K562 (cell line): ENCODE results near the gene DTX3. TPM values are rescaled to one million over a fixed set of nuclear protein-coding genes. Genes with fewer than 3 reads are reported as not detected.
A peak's percentile ranks its signal among the peaks of the same experiment; 100 is the strongest.

Experiments used
- BCOR ChIP-seq: fragments of 450-650 bp; IDR thresholded peaks from 2 replicates; pipeline ENCODE4 v1.6.1; 2016
- CTBP1 ChIP-seq: fragments of 450-650 bp; IDR thresholded peaks from 2 replicates; pipeline ENCODE4 v1.6.1; 2016; ENCODE audit warnings: borderline replicate concordance
- ESRRB ChIP-seq: fragments of 250-450 bp; sonication (Bioruptor Pico); IDR thresholded peaks from 2 replicates; pipeline ENCODE4 v1.5.0; 2020; ENCODE audit warnings: mild to moderate bottlenecking, moderate library complexity, borderline replicate concordance
- ETS2 ChIP-seq: IDR thresholded peaks from 2 replicates; pipeline ENCODE4 v1.6.1; 2016; ENCODE audit warnings: borderline replicate concordance, missing genetic modification characterization, mild to moderate bottlenecking, moderate library complexity, missing compliant biosample characterization; ENCODE audit not compliant: poor library complexity, severe bottlenecking
- GATAD2A ChIP-seq: fragments of 450-650 bp; IDR thresholded peaks from 2 replicates; pipeline ENCODE4 v1.6.1; 2017
- NFIC ChIP-seq: fragments of 450-650 bp; IDR thresholded peaks from 2 replicates; pipeline ENCODE4 v1.6.1; 2017; ENCODE audit warnings: mild to moderate bottlenecking, inconsistent platforms
- PHTF2 ChIP-seq: fragments of 250-450 bp; sonication (Bioruptor Pico); IDR thresholded peaks from 2 replicates; pipeline ENCODE4 v1.5.0; 2021; ENCODE audit warnings: mild to moderate bottlenecking
- POLR2H ChIP-seq: IDR thresholded peaks from 2 replicates; pipeline ENCODE4 v1.6.1; 2016; ENCODE audit warnings: missing genetic modification characterization, low read depth, mild to moderate bottlenecking, control low read depth, missing compliant biosample characterization, moderate library complexity
- RB1 ChIP-seq: fragments of 450-650 bp; IDR thresholded peaks from 2 replicates; pipeline ENCODE4 v1.6.1; 2017; ENCODE audit warnings: low read depth, mild to moderate bottlenecking
- SMAD3 ChIP-seq: fragments of 450-650 bp; formaldehyde crosslinking; conservative IDR thresholded peaks from 2 replicates; pipeline ENCODE4 v1.4.0; 2020; ENCODE audit warnings: mild to moderate bottlenecking
- TAF15 ChIP-seq: fragments of 200-400 bp; formaldehyde crosslinking; IDR thresholded peaks from 2 replicates; pipeline ENCODE4 v1.6.1; 2017; ENCODE audit warnings: mild to moderate bottlenecking, low read depth, low read length, moderate library complexity
- TOE1 ChIP-seq, 2 experiments: fragments of 450-650 bp in 1 of 2; sonication (generic) in 1 of 2; formaldehyde crosslinking in 1 of 2; IDR thresholded peaks; 2 replicates each; pipeline versions ENCODE4 v1.7.1 to v1.8.0; 2016 to 2022; ENCODE audit warnings: borderline replicate concordance in 2 of 2, mild to moderate bottlenecking in 2 of 2, antibody characterized with exemption in 1 of 2, inconsistent platforms in 1 of 2, low read depth in 1 of 2, missing genetic modification reagents in 1 of 2, moderate library complexity in 1 of 2
- YY1 ChIP-seq, 3 experiments: IDR thresholded peaks; 2 replicates each; pipeline ENCODE4 v1.6.1; 2011; ENCODE audit warnings: low read length in 2 of 3, mild to moderate bottlenecking in 2 of 3, moderate library complexity in 2 of 3, borderline replicate concordance in 1 of 3, control low read depth in 1 of 3, low read depth in 1 of 3; ENCODE audit not compliant: insufficient read depth in 3 of 3, insufficient replicate concordance in 2 of 3, control insufficient read depth in 1 of 3, insufficient read length in 1 of 3; ENCODE audit errors: extremely low read depth in 1 of 3
- ZNF316 ChIP-seq: fragments of 450-650 bp; IDR thresholded peaks from 2 replicates; pipeline ENCODE4 v1.6.1; 2016
- ZNF431 ChIP-seq: sonication (generic); formaldehyde crosslinking; IDR thresholded peaks from 2 replicates; pipeline ENCODE4 v1.8.0; 2022; ENCODE audit warnings: mild to moderate bottlenecking, missing genetic modification reagents
- ZNF79 ChIP-seq: fragments of 250-450 bp; sonication (Bioruptor Pico); IDR thresholded peaks from 2 replicates; pipeline ENCODE4 v1.4.0; 2020; ENCODE audit warnings: low read depth, mild to moderate bottlenecking, moderate library complexity
- polyA plus RNA-seq, 8 experiments: library from polyadenylated mRNA; depleted of rRNA in 4 of 8; stranded (reverse) in 5 of 8; unstranded in 3 of 8; fragments of >200 nt; fragmentation: Nextera tagmentation in 2 of 8; fragmentation: Illumina TruSeq in 1 of 8; extraction: Ambion mirVana in 2 of 8; extraction: Trizol in 1 of 8; gene quantifications; 2 replicates each; pipeline versions ENCODE4 v1.2.1 to v1.2.3, GENCODE V29; 2011 to 2014; ENCODE audit warnings: inconsistent platforms in 1 of 8, missing spikeins in 1 of 8
- total RNA-seq, 7 experiments: library from RNA; depleted of rRNA in 6 of 7; stranded (reverse); fragments of >200 nt in 6 of 7; fragmentation: Illumina TruSeq in 2 of 7; extraction: Trizol in 2 of 7; gene quantifications; 2 replicates each; pipeline versions ENCODE4 v1.2.1 to v1.2.3, GENCODE V29; 2011 to 2021; ENCODE audit warnings: low replicate concordance in 1 of 7
- TF ChIP-seq, protein P1 (sequence below): sonication (generic); formaldehyde crosslinking; IDR thresholded peaks from 2 replicates; pipeline ENCODE4 v1.8.0; 2023; ENCODE audit warnings: mild to moderate bottlenecking, missing genetic modification reagents
- TF ChIP-seq, protein P2 (sequence below): sonication (generic); formaldehyde crosslinking; IDR thresholded peaks from 2 replicates; pipeline ENCODE4 v1.9.0; 2022; ENCODE audit warnings: mild to moderate bottlenecking, missing genetic modification reagents
- TF ChIP-seq, protein P3 (sequence below): fragments of 450-650 bp; IDR thresholded peaks from 2 replicates; pipeline ENCODE4 v1.7.0; 2016; ENCODE audit warnings: borderline replicate concordance
- TF ChIP-seq, protein P4 (sequence below): fragments of 250-450 bp; sonication (Bioruptor Pico); IDR thresholded peaks from 2 replicates; pipeline ENCODE4 v1.6.1; 2021; ENCODE audit warnings: mild to moderate bottlenecking

DTX3 gene
- total and polyA plus RNA-seq, 9 of the 15 experiments (the other 6 are each of a cell fraction or from before 2014, with no cell fraction given) = 0.03 to 0.09 (median 0.06) TPM; not detected in 6

DNA sequence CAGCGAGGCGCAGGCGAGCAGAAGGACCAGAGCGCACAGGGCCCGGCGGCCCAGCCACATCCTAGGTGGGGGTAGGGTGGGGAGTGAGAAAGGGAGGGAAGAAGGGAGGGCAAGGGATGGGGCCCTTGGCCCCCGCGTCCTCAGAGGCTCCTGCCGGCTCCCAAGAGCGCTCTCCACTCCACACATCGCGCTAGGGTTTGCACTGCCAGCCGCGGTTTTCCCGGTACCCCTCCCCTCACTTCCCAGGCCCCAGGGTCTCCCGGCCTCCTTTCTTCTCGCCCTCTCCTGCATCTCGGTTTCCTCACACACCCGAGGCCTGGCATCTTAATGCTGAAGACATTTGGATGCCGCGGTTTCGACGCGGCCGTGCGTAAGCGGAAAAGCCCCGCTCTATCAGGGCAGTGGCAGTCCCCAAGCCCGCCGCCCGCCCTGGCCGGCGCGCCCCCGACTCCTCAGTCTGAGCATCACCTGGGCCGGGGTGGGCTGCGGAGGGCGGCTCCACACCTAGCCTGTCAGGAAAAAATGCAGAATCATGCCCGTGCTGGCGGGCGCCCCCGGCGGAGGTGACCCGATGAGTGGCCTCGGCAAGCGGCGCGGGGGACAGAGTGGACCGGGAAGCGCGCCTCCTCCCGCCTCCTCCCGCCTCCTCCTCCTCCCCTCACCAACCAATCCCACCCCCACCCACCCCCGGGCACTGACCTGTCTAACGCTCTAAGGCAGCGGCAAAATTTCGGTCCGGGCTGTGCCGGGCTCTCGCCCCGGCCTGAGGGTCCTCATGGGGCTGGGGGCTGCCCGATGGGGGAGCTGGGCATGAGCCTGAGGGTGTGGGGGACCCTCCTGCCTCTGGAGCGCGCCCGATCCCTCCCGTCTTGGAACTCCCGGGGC lies 27.7 kb downstream of the DTX3 start (continued):
- TF ChIP-seq, protein P1, sequence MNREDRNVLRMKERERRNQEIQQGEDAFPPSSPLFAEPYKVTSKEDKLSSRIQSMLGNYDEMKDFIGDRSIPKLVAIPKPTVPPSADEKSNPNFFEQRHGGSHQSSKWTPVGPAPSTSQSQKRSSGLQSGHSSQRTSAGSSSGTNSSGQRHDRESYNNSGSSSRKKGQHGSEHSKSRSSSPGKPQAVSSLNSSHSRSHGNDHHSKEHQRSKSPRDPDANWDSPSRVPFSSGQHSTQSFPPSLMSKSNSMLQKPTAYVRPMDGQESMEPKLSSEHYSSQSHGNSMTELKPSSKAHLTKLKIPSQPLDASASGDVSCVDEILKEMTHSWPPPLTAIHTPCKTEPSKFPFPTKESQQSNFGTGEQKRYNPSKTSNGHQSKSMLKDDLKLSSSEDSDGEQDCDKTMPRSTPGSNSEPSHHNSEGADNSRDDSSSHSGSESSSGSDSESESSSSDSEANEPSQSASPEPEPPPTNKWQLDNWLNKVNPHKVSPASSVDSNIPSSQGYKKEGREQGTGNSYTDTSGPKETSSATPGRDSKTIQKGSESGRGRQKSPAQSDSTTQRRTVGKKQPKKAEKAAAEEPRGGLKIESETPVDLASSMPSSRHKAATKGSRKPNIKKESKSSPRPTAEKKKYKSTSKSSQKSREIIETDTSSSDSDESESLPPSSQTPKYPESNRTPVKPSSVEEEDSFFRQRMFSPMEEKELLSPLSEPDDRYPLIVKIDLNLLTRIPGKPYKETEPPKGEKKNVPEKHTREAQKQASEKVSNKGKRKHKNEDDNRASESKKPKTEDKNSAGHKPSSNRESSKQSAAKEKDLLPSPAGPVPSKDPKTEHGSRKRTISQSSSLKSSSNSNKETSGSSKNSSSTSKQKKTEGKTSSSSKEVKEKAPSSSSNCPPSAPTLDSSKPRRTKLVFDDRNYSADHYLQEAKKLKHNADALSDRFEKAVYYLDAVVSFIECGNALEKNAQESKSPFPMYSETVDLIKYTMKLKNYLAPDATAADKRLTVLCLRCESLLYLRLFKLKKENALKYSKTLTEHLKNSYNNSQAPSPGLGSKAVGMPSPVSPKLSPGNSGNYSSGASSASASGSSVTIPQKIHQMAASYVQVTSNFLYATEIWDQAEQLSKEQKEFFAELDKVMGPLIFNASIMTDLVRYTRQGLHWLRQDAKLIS (CRISPR knock-in tag) = peak; percentile 38; the same call in 1 of the 2 replicates
- TF ChIP-seq, protein P2, sequence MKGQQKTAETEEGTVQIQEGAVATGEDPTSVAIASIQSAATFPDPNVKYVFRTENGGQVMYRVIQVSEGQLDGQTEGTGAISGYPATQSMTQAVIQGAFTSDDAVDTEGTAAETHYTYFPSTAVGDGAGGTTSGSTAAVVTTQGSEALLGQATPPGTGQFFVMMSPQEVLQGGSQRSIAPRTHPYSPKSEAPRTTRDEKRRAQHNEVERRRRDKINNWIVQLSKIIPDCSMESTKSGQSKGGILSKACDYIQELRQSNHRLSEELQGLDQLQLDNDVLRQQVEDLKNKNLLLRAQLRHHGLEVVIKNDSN (CRISPR knock-in tag) = no peak
- peak; percentile 43; the same call in 1 of the 2 replicates for TF ChIP-seq RB1
- TF ChIP-seq POLR2H (tag) = no peak
- no peak for TF ChIP-seq TOE1 (IDR thresholded peaks at IDR 0.05; ENCODE audit: borderline replicate concordance)
- TF ChIP-seq TOE1 (CRISPR knock-in tag; IDR thresholded peaks at IDR 0.05; ENCODE audit: borderline replicate concordance, low read depth) = no peak
- TF ChIP-seq, protein P3, sequence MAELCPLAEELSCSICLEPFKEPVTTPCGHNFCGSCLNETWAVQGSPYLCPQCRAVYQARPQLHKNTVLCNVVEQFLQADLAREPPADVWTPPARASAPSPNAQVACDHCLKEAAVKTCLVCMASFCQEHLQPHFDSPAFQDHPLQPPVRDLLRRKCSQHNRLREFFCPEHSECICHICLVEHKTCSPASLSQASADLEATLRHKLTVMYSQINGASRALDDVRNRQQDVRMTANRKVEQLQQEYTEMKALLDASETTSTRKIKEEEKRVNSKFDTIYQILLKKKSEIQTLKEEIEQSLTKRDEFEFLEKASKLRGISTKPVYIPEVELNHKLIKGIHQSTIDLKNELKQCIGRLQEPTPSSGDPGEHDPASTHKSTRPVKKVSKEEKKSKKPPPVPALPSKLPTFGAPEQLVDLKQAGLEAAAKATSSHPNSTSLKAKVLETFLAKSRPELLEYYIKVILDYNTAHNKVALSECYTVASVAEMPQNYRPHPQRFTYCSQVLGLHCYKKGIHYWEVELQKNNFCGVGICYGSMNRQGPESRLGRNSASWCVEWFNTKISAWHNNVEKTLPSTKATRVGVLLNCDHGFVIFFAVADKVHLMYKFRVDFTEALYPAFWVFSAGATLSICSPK = no peak
- peak; percentile 15; the same call in 1 of the 2 replicates for TF ChIP-seq CTBP1
- no peak for TF ChIP-seq ETS2 (tag)
- no peak for TF ChIP-seq PHTF2 (CRISPR knock-in tag)
- no peak for TF ChIP-seq ZNF79
- TF ChIP-seq SMAD3 (CRISPR knock-in tag) = no peak
- TF ChIP-seq, protein P4, sequence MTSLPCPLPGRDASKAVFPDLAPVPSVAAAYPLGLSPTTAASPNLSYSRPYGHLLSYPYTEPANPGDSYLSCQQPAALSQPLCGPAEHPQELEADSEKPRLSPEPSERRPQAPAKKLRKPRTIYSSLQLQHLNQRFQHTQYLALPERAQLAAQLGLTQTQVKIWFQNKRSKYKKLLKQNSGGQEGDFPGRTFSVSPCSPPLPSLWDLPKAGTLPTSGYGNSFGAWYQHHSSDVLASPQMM (CRISPR knock-in tag) = no peak
- TF ChIP-seq ZNF316 = peak; percentile 74
- TF ChIP-seq YY1 (IDR thresholded peaks at IDR 0.05; ENCODE audit: borderline replicate concordance in 1 of 3, control insufficient read depth in 1 of 3, extremely low read depth in 1 of 3, insufficient read depth in 3 of 3, insufficient read length in 1 of 3, insufficient replicate concordance in 2 of 3, low read depth in 1 of 3, low read length in 2 of 3) = peak in 1 of 3 experiments; percentile 39
- TF ChIP-seq GATAD2A = 0 out of 2 replicates have a peak, but pooled peaks have one; percentile 14
- no peak for TF ChIP-seq TAF15
- no peak for TF ChIP-seq ESRRB (CRISPR knock-in tag)
- TF ChIP-seq ZNF431 (CRISPR knock-in tag) = no peak
- peak; percentile 15; the same call in 1 of the 2 replicates for TF ChIP-seq BCOR
- TF ChIP-seq NFIC = no peak
